ENCODE results near the gene ADK.
"Not testable (repeated sequence)": the region's sequence is repeated elsewhere in the genome, so short reads cannot be mapped to it uniquely, and the experiment has no call there.

Gene ADK

GRCh38 chr10:74486659-74487058 lies 335.6 kb downstream of the ADK start:
- no peak for DNase-seq (ENCODE audit: low read depth, low spot score)

- no peak for DNase-seq (ENCODE audit: low read depth, low spot score)
Observed at GRCh38 chr10:74488907-74489306, 337.9 kb downstream of the ADK start.

GRCh38 chr10:74490551-74490950 lies 339.5 kb downstream of the ADK start:
- no peak for DNase-seq (ENCODE audit: low read depth, low spot score)

- DNase-seq (ENCODE audit: low read depth, low spot score): no peak
Observed at GRCh38 chr10:74491014-74491413, 340.0 kb downstream of the ADK start.

GRCh38 chr10:74496276-74496675 lies 345.3 kb downstream of the ADK start:
- not testable (repeated sequence) for DNase-seq (ENCODE audit: low read depth, low spot score)

- not testable (repeated sequence) for DNase-seq (ENCODE audit: low read depth, low spot score)
Observed at GRCh38 chr10:74498664-74499063, 347.6 kb downstream of the ADK start.

- no peak for DNase-seq (ENCODE audit: low read depth, low spot score)
Observed at GRCh38 chr10:74500026-74500704, 349.1 kb downstream of the ADK start.

- no peak for DNase-seq (ENCODE audit: low read depth, low spot score)
Observed at GRCh38 chr10:74500816-74501215, 349.8 kb downstream of the ADK start.

GRCh38 chr10:74502963-74503608 lies 352.1 kb downstream of the ADK start:
- no peak for DNase-seq (ENCODE audit: low read depth, low spot score)

GRCh38 chr10:74507951-74508350 lies 356.9 kb downstream of the ADK start:
- DNase-seq (ENCODE audit: low read depth, low spot score): no peak

- no peak for DNase-seq (ENCODE audit: low read depth, low spot score)
Observed at GRCh38 chr10:74510594-74510993, 359.6 kb downstream of the ADK start.

GRCh38 chr10:74511051-74511450 lies 360.0 kb downstream of the ADK start:
- DNase-seq (ENCODE audit: low read depth, low spot score): no peak

GRCh38 chr10:74514322-74514721 lies 363.3 kb downstream of the ADK start:
- no peak for DNase-seq (ENCODE audit: low read depth, low spot score)

- DNase-seq (ENCODE audit: low read depth, low spot score): no peak
Observed at GRCh38 chr10:74518061-74518460, 367.0 kb downstream of the ADK start.

GRCh38 chr10:74521526-74521925 lies 370.5 kb downstream of the ADK start:
- no peak for DNase-seq (ENCODE audit: low read depth, low spot score)

- no peak for DNase-seq (ENCODE audit: low read depth, low spot score)
Observed at GRCh38 chr10:74523199-74523598, 372.2 kb downstream of the ADK start.

GRCh38 chr10:74525885-74526284 lies 374.9 kb downstream of the ADK start:
- DNase-seq (ENCODE audit: low read depth, low spot score): no peak

- DNase-seq (ENCODE audit: low read depth, low spot score): not testable (repeated sequence)
Observed at GRCh38 chr10:74527611-74528010, 376.6 kb downstream of the ADK start.

- no peak for DNase-seq (ENCODE audit: low read depth, low spot score)
Observed at GRCh38 chr10:74529205-74529604, 378.2 kb downstream of the ADK start.

- DNase-seq (ENCODE audit: low read depth, low spot score): no peak
Observed at GRCh38 chr10:74530981-74531380, 380.0 kb downstream of the ADK start.

- no peak for DNase-seq (ENCODE audit: low read depth, low spot score)
Observed at GRCh38 chr10:74539317-74539716, 388.3 kb downstream of the ADK start.

- DNase-seq (ENCODE audit: low read depth, low spot score): no peak
Observed at GRCh38 chr10:74541375-74541774, 390.4 kb downstream of the ADK start.

- no peak for DNase-seq (ENCODE audit: low read depth, low spot score)
Observed at GRCh38 chr10:74542077-74542476, 391.1 kb downstream of the ADK start.

Data from activated naive CD8-positive, alpha-beta T cell treated with anti-CD3 and anti-CD28 coated beads, Interleukin-2, amount 50 U/mL, for 16 hours (primary cell).